GM19328 (cell line): Measurements from ENCODE around the gene ESR2.
"Not testable (repeated sequence)": the region's sequence is repeated elsewhere in the genome, so short reads cannot be mapped to it uniquely, and the experiment has no call there.

ENCODE experiments used
- ATAC-seq: cut with Tn5 transposase; IDR thresholded peaks from one replicate; pipeline ENCODE4 v1.9.1; 2021; ENCODE audit warnings: mild to moderate bottlenecking, moderate library complexity; ENCODE audit not compliant: unreplicated experiment

ESR2 gene

GRCh38 chr14:64201296-64201695, 92.9 kb downstream of the ESR2 start:
- no peak for ATAC-seq

GRCh38 chr14:64200170-64200569, 94.0 kb downstream of the ESR2 start:
- ATAC-seq, result no peak

GRCh38 chr14:64198486-64198885, 95.7 kb downstream of the ESR2 start:
- ATAC-seq, result no peak

GRCh38 chr14:64197996-64198395, 96.2 kb downstream of the ESR2 start:
- ATAC-seq, result no peak

GRCh38 chr14:64196814-64197411, 97.3 kb downstream of the ESR2 start:
- no peak for ATAC-seq

DNA sequence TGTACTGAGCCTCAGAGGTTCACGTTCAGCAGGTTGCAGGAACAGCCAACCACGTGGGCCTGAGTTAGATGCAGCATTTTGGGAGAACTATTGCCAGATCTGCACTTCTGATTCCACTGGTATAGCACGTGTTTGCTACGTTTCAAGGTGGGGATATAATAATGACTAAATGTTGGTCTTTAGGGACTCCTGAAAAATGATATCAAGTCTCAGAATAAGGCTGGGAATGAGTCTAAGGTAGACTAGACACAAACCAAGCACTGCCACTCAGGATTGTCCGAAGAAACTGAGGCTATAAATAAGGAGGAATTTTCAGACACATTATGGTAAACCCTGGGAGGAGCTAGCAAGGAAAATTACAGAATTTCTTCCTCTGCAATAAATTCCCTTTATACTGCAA, 98.1 kb downstream of the ESR2 start:
- ATAC-seq, result no peak

- no peak for ATAC-seq
Observed at GRCh38 chr14:64195199-64195598, 99.0 kb downstream of the ESR2 start.

DNA sequence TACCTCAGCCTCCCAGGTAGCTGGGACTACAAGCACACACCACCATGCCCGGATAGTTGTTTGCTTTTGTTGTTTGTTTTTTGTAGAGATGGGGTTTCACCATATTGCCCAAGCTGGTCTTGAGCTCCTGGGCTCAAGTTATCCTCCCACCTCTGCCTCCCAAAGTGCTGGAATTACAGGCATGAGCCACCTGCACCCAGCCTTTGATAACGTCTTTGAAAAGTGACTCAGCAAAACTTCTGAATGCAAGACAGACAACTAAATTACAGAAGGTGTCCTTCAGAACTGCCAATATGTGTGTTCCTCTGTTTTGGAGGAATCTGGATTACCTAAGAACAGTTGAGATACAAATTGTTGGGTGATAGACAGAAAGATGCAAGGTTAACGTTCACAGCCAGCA, 99.8 kb downstream of the ESR2 start:
- ATAC-seq, result no peak

DNA sequence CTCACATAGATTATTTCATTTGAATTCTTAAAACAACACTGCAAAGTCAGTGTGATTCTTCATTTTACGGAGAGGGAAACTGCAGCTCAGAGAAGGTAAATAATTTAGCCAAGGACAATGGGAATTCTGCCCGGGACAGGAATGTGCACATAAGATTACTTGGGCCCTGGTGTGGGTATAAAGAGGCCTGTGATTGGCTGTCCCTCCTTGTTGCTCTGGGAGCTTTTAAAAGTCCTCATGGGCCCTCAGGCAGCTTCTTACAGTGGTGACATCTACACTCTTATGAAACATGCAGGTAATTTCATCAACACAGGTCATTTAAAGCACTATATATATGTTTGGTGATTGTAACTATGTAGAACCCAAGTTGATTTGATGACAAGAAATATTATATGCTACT, 100.3 kb downstream of the ESR2 start:
- ATAC-seq, result no peak

DNA sequence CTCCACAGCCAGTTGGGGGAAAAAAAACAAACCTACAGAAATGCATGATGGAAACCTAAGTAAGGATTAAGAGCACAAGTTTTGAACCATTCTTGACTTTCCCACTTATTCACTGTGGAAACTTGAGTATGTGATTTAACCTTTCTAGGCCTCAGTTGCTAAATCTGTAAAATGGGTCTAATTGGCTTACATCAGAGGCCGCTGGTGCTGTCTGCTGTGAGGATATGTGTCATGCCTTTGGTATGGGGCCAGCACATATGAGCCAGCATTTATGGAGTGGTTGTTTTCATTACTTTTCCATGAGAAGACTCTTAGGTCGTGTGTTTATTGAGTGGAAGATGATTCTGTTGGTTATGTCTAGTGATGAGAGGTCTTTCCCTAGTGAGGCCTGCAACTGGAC, 102.4 kb downstream of the ESR2 start:
- ATAC-seq, result no peak

DNA sequence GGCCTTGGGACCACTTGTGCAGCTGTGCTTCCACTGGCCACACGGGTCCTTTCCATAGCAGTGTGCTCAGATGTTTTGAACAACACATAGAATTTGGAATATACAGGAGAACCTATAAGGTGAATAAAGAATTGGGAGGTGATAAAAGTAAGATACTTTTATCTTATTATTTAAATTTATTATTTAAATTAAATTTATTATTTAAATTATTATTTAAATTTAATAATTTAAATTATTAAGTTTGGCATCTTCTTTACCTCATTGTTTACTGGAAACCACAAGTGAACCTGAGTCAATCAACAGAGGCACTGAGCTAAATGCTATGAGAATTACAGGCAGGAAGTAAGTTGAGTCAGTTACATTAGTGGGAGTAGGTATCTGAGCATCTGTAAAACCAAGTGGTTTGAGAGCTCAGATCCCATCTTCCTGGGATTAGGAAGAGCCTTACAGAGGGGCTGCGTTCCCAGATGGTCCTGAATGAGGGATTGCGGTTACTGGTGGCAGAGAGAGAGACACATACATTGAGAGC, 103.1 kb downstream of the ESR2 start:
- no peak for ATAC-seq

DNA sequence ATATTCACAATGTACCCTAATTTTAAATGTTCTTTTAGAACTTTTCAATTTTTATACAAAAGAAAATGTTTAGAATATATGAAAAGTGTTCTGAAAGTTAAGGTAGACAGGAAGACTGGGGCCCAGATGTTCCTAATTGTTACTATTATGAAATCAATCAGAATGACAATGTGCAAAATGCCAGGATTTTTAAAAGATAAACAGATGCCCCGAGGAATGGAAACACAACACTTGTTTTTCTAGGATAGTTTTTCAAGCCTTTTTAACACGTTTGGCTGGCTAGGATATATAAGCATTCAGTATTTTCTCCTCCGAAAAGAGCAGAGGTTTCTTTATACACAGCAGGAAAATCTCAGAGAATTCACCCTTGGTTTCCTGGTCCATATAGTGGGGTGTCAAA, 106.8 kb downstream of the ESR2 start:
- no peak for ATAC-seq

GRCh38 chr14:64186231-64187129, 107.7 kb downstream of the ESR2 start:
- ATAC-seq, result no peak

DNA sequence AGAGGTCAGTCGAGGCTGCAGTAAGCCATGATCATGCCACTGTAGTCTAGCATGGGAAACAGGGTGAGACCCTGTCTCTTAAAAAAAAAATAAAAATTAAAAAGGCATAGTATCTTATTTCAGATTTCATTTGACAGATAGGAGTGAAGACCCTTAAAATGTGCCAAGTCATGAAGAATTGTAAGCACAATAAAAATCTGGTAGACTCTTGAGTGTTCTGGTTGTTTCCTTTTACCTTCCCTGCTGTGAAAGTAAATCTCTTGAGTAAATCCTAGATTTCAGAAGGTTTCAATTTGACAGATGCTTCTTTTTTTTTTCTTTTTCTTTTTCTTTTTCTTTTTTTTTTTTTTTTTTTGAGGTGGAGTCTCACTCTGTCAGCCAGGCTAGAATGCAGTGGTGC, 109.0 kb downstream of the ESR2 start:
- no peak for ATAC-seq

GRCh38 chr14:64184103-64184729, 110.0 kb downstream of the ESR2 start:
- no peak for ATAC-seq

DNA sequence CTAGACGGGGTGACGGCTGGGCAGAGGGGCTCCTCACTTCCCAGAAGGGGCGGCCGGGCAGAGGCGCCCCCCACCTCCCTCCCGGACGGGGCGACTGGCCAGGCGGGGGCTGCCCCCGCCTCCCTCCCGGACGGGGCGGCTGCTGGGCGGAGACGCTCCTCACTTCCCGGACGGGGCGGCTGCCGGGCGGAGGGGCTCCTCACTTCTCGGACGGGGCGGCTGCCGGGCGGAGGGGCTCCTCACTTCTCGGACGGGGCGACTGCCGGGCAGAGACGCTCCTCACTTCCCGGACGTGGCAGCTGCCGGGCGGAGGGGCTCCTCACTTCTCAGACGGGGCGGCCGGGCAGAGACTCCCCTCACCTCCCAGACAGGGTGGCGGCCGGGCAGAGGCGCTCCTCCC, 111.3 kb downstream of the ESR2 start:
- not testable (repeated sequence) for ATAC-seq

DNA sequence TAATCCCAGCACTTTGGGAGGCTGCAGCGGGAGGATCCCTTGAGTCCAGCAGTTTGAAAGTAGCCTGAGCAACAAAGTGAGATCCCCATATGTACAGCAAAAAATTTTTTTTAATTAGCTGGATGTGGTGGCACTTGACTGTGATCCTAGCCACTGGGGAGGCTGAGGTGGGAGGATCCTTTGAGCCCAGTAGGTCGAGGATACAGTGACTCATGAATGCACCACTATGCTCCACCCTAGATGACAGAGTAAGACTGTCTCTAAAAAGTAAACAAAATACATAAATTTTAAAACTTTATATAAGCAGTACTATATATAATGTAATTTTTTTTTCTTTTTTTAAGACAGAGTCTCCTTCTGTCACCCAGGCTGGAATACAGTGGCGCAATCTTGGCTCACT, 115.4 kb downstream of the ESR2 start:
- no peak for ATAC-seq

DNA sequence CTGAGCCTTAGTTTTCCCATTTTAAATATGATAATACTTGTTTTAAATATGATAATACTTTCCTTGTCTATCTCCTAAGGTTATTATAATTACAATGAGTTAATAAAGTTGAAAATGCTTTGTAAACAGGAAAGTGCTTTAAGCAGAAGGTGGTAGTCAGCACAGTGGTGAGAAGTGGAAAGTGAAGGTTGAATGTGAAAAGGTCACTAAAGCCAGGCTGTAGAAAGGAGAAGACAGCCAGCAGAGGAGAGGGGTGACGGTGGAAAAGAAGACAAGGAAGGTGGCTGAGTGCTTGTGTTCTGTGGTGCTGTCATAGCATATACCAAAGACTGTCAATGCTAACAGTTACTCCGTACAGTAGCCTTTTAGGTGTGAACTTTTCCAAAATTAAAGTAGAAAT, 117.8 kb downstream of the ESR2 start:
- ATAC-seq, result no peak

GRCh38 chr14:64174922-64175782, 119.0 kb downstream of the ESR2 start:
- ATAC-seq, result no peak

- ATAC-seq, result no peak
Observed at GRCh38 chr14:64170181-64170580, 124.0 kb downstream of the ESR2 start.

DNA sequence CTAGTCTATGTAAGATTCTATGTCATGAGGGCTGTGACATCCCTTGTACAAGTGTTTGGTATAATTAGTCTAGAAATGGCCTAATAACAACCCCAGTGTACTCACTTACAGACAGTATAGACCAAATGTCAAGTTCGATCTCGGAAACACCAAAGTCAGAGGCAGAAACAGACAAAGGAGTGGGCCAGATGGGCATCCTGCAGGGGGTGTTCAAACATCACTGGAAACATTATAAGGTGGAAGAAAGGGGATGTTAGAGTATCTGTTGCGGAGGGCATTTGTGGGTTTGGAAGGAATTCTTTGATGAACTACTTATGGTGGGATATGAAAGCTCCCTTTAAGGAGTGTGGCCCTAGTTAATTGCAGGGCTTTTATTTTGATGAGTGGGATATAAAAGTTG, 134.6 kb downstream of the ESR2 start:
- no peak for ATAC-seq
